HepG2 (cell line): Measurements from ENCODE around the gene ACRBP. TPM values are rescaled to one million over a fixed set of nuclear protein-coding genes. Genes with fewer than 3 reads are reported as not detected.

Experiments used
- ATAC-seq: fragments of 200-7000 bp; cut with Tn5 transposase; 3 replicates; pipeline ENCODE4 v1.9.1; 2020; ENCODE audit warnings: mild to moderate bottlenecking, moderate library complexity
- BruUV-seq: library from RNA; stranded (reverse); fragments of 400-500 nt; replicated peaks from 2 replicates; lab custom pipeline; 2021; lab: Mats Ljungman, UMichigan
- CTCF ChIA-PET: fragments of 300-600 bp; formaldehyde crosslinking; extraction: SDS; loops from one replicate; lab custom pipeline; 2021; ENCODE audit warnings: low total read pairs, inconsistent platforms, low intra/inter-chr PET ratio; lab: Yijun Ruan, JAX
- POLR2A ChIA-PET: fragments of 350-600 bp; sonication (Branson Sonifier 250); formaldehyde crosslinking; loops from one replicate; lab custom pipeline; 2020; ENCODE audit warnings: antibody characterized with exemption, inconsistent platforms; lab: Yijun Ruan, JAX
- DNase-seq: peaks from one replicate; pipeline ENCODE4 v3.0.0-alpha.2; 2015; ENCODE audit warnings: low spot score
- FAIRE-seq: peaks from 3 replicates; lab custom pipeline; 2011; peaks lifted over from hg19 to GRCh38; lab: Jason Lieb, UNC
- H2AFZ ChIP-seq: one replicate; pipeline ENCODE4 v1.6.1; 2011; ENCODE audit warnings: low read length, inconsistent platforms
- H3K27ac ChIP-seq: fragments of 300-600 bp; 3 replicates; pipeline ENCODE4 v1.8.0; 2011; ENCODE audit warnings: mixed run types, mild to moderate bottlenecking, mixed read lengths, low read length, inconsistent platforms; ENCODE audit not compliant: insufficient read depth; ENCODE audit errors: extremely low read length
- H3K27me3 ChIP-seq, 2 experiments: fragments of 200-600 bp in 1 of 2; 2 replicates in 1 of 2; 3 replicates in 1 of 2; pipeline versions ENCODE4 v1.6.0 to v1.8.0; 2011; ENCODE audit warnings: low read length in 2 of 2, mild to moderate bottlenecking in 2 of 2, moderate library complexity in 2 of 2, inconsistent platforms in 1 of 2; ENCODE audit not compliant: insufficient read depth in 2 of 2, control insufficient read depth in 1 of 2
- H3K36me3 ChIP-seq, 2 experiments: fragments of 200-600 bp in 1 of 2; replicated peaks in 1 of 2; 2 replicates in 1 of 2; 3 replicates in 1 of 2; pipeline versions ENCODE4 v1.5.1 to v1.8.0; 2011; ENCODE audit warnings: low read length in 2 of 2, inconsistent platforms in 1 of 2; ENCODE audit not compliant: insufficient read depth in 2 of 2, control insufficient read depth in 1 of 2
- H3K4me1 ChIP-seq: 2 replicates; pipeline ENCODE4 v1.5.1; 2012; ENCODE audit warnings: low read length, inconsistent platforms; ENCODE audit not compliant: insufficient read depth
- H3K4me2 ChIP-seq: 2 replicates; pipeline ENCODE4 v1.6.0; 2011; ENCODE audit warnings: low read depth, low read length, inconsistent platforms
- H3K4me3 ChIP-seq, 3 experiments: fragments of 200-600 bp in 1 of 3; sonication (generic), shearing (Covaris generic) in 1 of 3; replicated peaks in 1 of 3; 2 replicates each; pipeline ENCODE4 v1.5.1; 2011 to 2016; ENCODE audit warnings: low read length in 3 of 3, inconsistent platforms in 2 of 3, low read depth in 2 of 3, mild to moderate bottlenecking in 2 of 3, control low read depth in 1 of 3, mixed read lengths in 1 of 3; ENCODE audit not compliant: insufficient read depth in 1 of 3
- H3K79me2 ChIP-seq: one replicate; pipeline ENCODE4 v1.6.1; 2011; ENCODE audit warnings: low read length, inconsistent platforms; ENCODE audit not compliant: insufficient read depth
- H3K9ac ChIP-seq: 2 replicates; pipeline ENCODE4 v1.6.0; 2011; ENCODE audit warnings: mild to moderate bottlenecking, low read depth, low read length, inconsistent platforms; ENCODE audit not compliant: insufficient read depth
- H3K9me3 ChIP-seq: 2 replicates; pipeline ENCODE4 v1.5.1; 2012; ENCODE audit warnings: mild to moderate bottlenecking, low read length
- H4K20me1 ChIP-seq: 2 replicates; pipeline ENCODE4 v1.6.0; 2011; ENCODE audit warnings: inconsistent platforms, mild to moderate bottlenecking, low read length, moderate library complexity; ENCODE audit not compliant: insufficient read depth
- HMG20A ChIP-seq: IDR thresholded peaks from 2 replicates; pipeline ENCODE4 v1.6.1; 2016; ENCODE audit warnings: borderline replicate concordance
- KLF16 ChIP-seq, 2 experiments: sonication (generic) in 1 of 2; formaldehyde crosslinking in 1 of 2; IDR thresholded peaks; 2 replicates each; pipeline versions ENCODE4 v1.6.1 to v1.8.0; 2016 to 2023; ENCODE audit warnings: missing genetic modification reagents in 2 of 2, missing compliant biosample characterization in 1 of 2
- MEIS1 ChIP-seq: sonication (generic); formaldehyde crosslinking; IDR thresholded peaks from 2 replicates; pipeline ENCODE4 v1.9.0; 2021; ENCODE audit warnings: mild to moderate bottlenecking, missing genetic modification reagents, moderate library complexity, borderline replicate concordance
- SRSF1 ChIP-seq: fragments of 200-400 bp; formaldehyde crosslinking; optimal IDR thresholded peaks from 2 replicates; pipeline ENCODE3; 2017; ENCODE audit warnings: mild to moderate bottlenecking, low read depth, low read length, moderate library complexity
- ZNF264 ChIP-seq: sonication (generic); formaldehyde crosslinking; IDR thresholded peaks from 2 replicates; pipeline ENCODE4 v1.4.0; 2020; ENCODE audit warnings: missing genetic modification reagents
- ZNF292 ChIP-seq: sonication (generic); formaldehyde crosslinking; IDR thresholded peaks from 2 replicates; pipeline ENCODE4 v1.8.1; 2022; ENCODE audit warnings: mild to moderate bottlenecking, low read depth, missing genetic modification reagents, borderline replicate concordance
- ZNF629 ChIP-seq: sonication (generic); formaldehyde crosslinking; conservative IDR thresholded peaks from 2 replicates; pipeline ENCODE4 v1.5.0; 2020; ENCODE audit warnings: missing genetic modification reagents
- ZNF781 ChIP-seq: sonication (generic); formaldehyde crosslinking; IDR thresholded peaks from 2 replicates; pipeline ENCODE4 v1.5.1; 2020; ENCODE audit warnings: borderline replicate concordance, mild to moderate bottlenecking, missing genetic modification reagents; ENCODE audit errors: not compliant biosample characterization
- WGBS: methylation state at CpG from one replicate; pipeline ENCODE4 v1.1.6; 2017; ENCODE audit warnings: low lambda C conversion rate; 5-methylcytosine and 5-hydroxymethylcytosine counted together
- in situ Hi-C: cut with HindIII; loops from 2 replicates; pipeline ENCODE4 v1.10.0; 2017; ENCODE audit warnings: low pct_unique_long_range_greater_than_20kb; ENCODE audit not compliant: extremely low pct_ligation_motif_present
- intact Hi-C: fragments of 100-400 bp; cut with micrococcal nuclease; formaldehyde crosslinking; loops from one replicate; pipeline ENCODE4 v1.10.0; 2022; ENCODE audit not compliant: unreplicated experiment
- polyA plus RNA-seq, 8 experiments: library from polyadenylated mRNA; depleted of rRNA in 3 of 8; stranded (reverse) in 7 of 8; unstranded in 1 of 8; fragments of >200 nt; fragmentation: Illumina TruSeq in 4 of 8; extraction: Trizol in 4 of 8; gene quantifications; 2 replicates each; pipeline versions ENCODE4 v1.2.1 to v1.2.3, GENCODE V29; 2011 to 2016; ENCODE audit warnings: low read depth in 4 of 8, missing spikeins in 1 of 8, mixed read lengths in 1 of 8; ENCODE audit not compliant: insufficient read depth in 1 of 8
- total RNA-seq, 5 experiments: library from RNA; depleted of rRNA; stranded (reverse); fragments of >200 nt; fragmentation: Illumina TruSeq; extraction: Trizol; gene quantifications; 2 replicates each; pipeline ENCODE4 v1.2.3, GENCODE V29; 2016; ENCODE audit warnings: low read depth in 1 of 5
- TF ChIP-seq, protein P1 (sequence below): sonication (generic); formaldehyde crosslinking; IDR thresholded peaks from 2 replicates; pipeline ENCODE4 v1.4.0; 2020; ENCODE audit warnings: missing genetic modification reagents
- TF ChIP-seq, protein P2 (sequence below), 2 experiments: IDR thresholded peaks; 2 replicates each; pipeline ENCODE4 v1.6.1; 2011 to 2012; ENCODE audit warnings: low read length in 2 of 2, borderline replicate concordance in 1 of 2, low read depth in 1 of 2, mild to moderate bottlenecking in 1 of 2, moderate library complexity in 1 of 2
- TF ChIP-seq, protein P3 (sequence below): sonication (generic); formaldehyde crosslinking; IDR thresholded peaks from 2 replicates; pipeline ENCODE4 v1.4.0; 2020; ENCODE audit warnings: missing genetic modification reagents

Gene ACRBP
- total and polyA plus RNA-seq, 2 of the 13 experiments (the other 11 are each of a cell fraction or from before 2014, with no cell fraction given) = 0.46 TPM; not detected in 1

- Histone ChIP-seq H3K4me3 (no peak overlapping the region), H4K20me1 (no peaks in the 10 kb centered on the region), H3K4me1 (no peaks in the 10 kb centered on the region), H2AFZ (no peak overlapping the region), H3K27ac (no peak overlapping the region), H3K4me2 (no peak overlapping the region), H3K27me3 (no peaks in the 10 kb centered on the region), H3K9me3 (no peaks in the 10 kb centered on the region), H3K36me3 (peaks cover 33 to 88% of the 10 kb centered on the region in 2 experiments), H3K79me2 (peaks cover 24% of the 10 kb centered on the region), H3K9ac (no peak overlapping the region)
- ChIA-PET CTCF (no interaction called here), POLR2A (no interaction called here)
- BruUV-seq = no TSS peak
- no peak for DNase-seq
- intact Hi-C loops (no loop called here), in situ Hi-C loops (no loop called here)
- ATAC-seq = no peak
- 97% methylated on average over 5 of the region's 5 CpGs for WGBS
- no peak for FAIRE-seq
- TF ChIP-seq ZNF629 (CRISPR knock-in tag) = peak; percentile 89
- TF ChIP-seq, protein P1, sequence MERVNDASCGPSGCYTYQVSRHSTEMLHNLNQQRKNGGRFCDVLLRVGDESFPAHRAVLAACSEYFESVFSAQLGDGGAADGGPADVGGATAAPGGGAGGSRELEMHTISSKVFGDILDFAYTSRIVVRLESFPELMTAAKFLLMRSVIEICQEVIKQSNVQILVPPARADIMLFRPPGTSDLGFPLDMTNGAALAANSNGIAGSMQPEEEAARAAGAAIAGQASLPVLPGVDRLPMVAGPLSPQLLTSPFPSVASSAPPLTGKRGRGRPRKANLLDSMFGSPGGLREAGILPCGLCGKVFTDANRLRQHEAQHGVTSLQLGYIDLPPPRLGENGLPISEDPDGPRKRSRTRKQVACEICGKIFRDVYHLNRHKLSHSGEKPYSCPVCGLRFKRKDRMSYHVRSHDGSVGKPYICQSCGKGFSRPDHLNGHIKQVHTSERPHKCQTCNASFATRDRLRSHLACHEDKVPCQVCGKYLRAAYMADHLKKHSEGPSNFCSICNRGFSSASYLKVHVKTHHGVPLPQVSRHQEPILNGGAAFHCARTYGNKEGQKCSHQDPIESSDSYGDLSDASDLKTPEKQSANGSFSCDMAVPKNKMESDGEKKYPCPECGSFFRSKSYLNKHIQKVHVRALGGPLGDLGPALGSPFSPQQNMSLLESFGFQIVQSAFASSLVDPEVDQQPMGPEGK (CRISPR knock-in tag) = no peak
- no peak for TF ChIP-seq HMG20A (CRISPR knock-in tag)
- TF ChIP-seq, all 625 proteins: peak for 1
Measured at GRCh38 chr12:6676962-6677361, 29.7 kb upstream of the ACRBP start.

GRCh38 chr12:6672143-6672542, 24.9 kb upstream of the ACRBP start:
- Histone ChIP-seq H3K4me3 (no peak overlapping the region), H3K9me3 (no peaks in the 10 kb centered on the region), H3K79me2 (no peaks in the 10 kb centered on the region), H3K36me3 (peaks cover 35 to 97% of the 10 kb centered on the region in 2 experiments), H3K27ac (no peak overlapping the region), H3K4me2 (no peak overlapping the region), H3K27me3 (no peaks in the 10 kb centered on the region), H4K20me1 (no peaks in the 10 kb centered on the region), H2AFZ (no peak overlapping the region), H3K4me1 (no peaks in the 10 kb centered on the region), H3K9ac (no peak overlapping the region)
- intact Hi-C loops (no loop called here), in situ Hi-C loops (no loop called here)
- WGBS = over 99% methylated on average over 18 of the region's 18 CpGs
- CTCF ChIA-PET = no interaction called here
- ATAC-seq (no peak), DNase-seq (no peak), FAIRE-seq (no peak)
- POLR2A ChIA-PET = interaction anchor here (2.0 kb wide), 1 partner anchor 17 kb away, joined by 6 read pairs; the partner anchor contains the start of gene ZNF384
- no TSS peak for BruUV-seq
- TF ChIP-seq MEIS1 (CRISPR knock-in tag) (no peak), SRSF1 (no peak), ZNF264 (CRISPR knock-in tag) (no peak), ZNF292 (CRISPR knock-in tag) (no peak), ZNF781 (CRISPR knock-in tag) (no peak), KLF16 (CRISPR knock-in tag; IDR thresholded peaks at IDR 0.05) (no peak)
- TF ChIP-seq, protein P2, sequence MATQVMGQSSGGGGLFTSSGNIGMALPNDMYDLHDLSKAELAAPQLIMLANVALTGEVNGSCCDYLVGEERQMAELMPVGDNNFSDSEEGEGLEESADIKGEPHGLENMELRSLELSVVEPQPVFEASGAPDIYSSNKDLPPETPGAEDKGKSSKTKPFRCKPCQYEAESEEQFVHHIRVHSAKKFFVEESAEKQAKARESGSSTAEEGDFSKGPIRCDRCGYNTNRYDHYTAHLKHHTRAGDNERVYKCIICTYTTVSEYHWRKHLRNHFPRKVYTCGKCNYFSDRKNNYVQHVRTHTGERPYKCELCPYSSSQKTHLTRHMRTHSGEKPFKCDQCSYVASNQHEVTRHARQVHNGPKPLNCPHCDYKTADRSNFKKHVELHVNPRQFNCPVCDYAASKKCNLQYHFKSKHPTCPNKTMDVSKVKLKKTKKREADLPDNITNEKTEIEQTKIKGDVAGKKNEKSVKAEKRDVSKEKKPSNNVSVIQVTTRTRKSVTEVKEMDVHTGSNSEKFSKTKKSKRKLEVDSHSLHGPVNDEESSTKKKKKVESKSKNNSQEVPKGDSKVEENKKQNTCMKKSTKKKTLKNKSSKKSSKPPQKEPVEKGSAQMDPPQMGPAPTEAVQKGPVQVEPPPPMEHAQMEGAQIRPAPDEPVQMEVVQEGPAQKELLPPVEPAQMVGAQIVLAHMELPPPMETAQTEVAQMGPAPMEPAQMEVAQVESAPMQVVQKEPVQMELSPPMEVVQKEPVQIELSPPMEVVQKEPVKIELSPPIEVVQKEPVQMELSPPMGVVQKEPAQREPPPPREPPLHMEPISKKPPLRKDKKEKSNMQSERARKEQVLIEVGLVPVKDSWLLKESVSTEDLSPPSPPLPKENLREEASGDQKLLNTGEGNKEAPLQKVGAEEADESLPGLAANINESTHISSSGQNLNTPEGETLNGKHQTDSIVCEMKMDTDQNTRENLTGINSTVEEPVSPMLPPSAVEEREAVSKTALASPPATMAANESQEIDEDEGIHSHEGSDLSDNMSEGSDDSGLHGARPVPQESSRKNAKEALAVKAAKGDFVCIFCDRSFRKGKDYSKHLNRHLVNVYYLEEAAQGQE (IDR thresholded peaks at IDR 0.05; ENCODE audit: borderline replicate concordance in 1 of 2, low read depth in 1 of 2, low read length in 2 of 2) = no peak
- TF ChIP-seq, protein P3, sequence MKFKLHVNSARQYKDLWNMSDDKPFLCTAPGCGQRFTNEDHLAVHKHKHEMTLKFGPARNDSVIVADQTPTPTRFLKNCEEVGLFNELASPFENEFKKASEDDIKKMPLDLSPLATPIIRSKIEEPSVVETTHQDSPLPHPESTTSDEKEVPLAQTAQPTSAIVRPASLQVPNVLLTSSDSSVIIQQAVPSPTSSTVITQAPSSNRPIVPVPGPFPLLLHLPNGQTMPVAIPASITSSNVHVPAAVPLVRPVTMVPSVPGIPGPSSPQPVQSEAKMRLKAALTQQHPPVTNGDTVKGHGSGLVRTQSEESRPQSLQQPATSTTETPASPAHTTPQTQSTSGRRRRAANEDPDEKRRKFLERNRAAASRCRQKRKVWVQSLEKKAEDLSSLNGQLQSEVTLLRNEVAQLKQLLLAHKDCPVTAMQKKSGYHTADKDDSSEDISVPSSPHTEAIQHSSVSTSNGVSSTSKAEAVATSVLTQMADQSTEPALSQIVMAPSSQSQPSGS (CRISPR knock-in tag) = no peak
